Omental fat pad (tissue), 4 donors: ENCODE results near the gene MAPT. TPM values are rescaled to one million over a fixed set of nuclear protein-coding genes. Genes with fewer than 3 reads are reported as not detected.
"Not testable (repeated sequence)": the region's sequence is repeated elsewhere in the genome, so short reads cannot be mapped to it uniquely, and the experiment has no call there.

Experiments used
- ATAC-seq: fragments of 150-250 bp; one replicate; pipeline ENCODE4 v1.9.1; 2016; ENCODE audit warnings: mild to moderate bottlenecking, moderate library complexity; ENCODE audit not compliant: low FRiP score
- DNase-seq: peaks from one replicate; pipeline ENCODE4 v3.0.0-alpha.2; 2019; ENCODE audit warnings: low spot score
- total RNA-seq, 4 donors: library from RNA; depleted of rRNA; stranded (reverse); fragments of >200 nt; gene quantifications; one replicate each; pipeline ENCODE4 v1.1.0, GENCODE V29; 2016
- TF ChIP-seq, protein P1 (sequence below), 3 donors: fragments of 450-650 bp; IDR thresholded peaks; one replicate each; pipeline ENCODE4 v1.5.1; 2016 to 2017; ENCODE audit warnings: antibody characterized with exemption in 3 of 3, mild to moderate bottlenecking in 3 of 3, moderate library complexity in 2 of 3

MAPT gene
- total RNA-seq, 4 donors from 2014 or later, result 4.3 to 18.2 (median 6.4) TPM

GRCh38 chr17:45906237-45906636, 11.9 kb downstream of the MAPT start:
- TF ChIP-seq, protein P1, sequence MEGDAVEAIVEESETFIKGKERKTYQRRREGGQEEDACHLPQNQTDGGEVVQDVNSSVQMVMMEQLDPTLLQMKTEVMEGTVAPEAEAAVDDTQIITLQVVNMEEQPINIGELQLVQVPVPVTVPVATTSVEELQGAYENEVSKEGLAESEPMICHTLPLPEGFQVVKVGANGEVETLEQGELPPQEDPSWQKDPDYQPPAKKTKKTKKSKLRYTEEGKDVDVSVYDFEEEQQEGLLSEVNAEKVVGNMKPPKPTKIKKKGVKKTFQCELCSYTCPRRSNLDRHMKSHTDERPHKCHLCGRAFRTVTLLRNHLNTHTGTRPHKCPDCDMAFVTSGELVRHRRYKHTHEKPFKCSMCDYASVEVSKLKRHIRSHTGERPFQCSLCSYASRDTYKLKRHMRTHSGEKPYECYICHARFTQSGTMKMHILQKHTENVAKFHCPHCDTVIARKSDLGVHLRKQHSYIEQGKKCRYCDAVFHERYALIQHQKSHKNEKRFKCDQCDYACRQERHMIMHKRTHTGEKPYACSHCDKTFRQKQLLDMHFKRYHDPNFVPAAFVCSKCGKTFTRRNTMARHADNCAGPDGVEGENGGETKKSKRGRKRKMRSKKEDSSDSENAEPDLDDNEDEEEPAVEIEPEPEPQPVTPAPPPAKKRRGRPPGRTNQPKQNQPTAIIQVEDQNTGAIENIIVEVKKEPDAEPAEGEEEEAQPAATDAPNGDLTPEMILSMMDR (IDR thresholded peaks at IDR 0.05), result no peak
- no peak for DNase-seq
- ATAC-seq, result no peak

- DNase-seq (no peak), ATAC-seq (no peak)
- TF ChIP-seq, protein P1 (IDR thresholded peaks at IDR 0.05), result no peak
Observed at GRCh38 chr17:45906927-45907622, 12.7 kb downstream of the MAPT start.

DNA sequence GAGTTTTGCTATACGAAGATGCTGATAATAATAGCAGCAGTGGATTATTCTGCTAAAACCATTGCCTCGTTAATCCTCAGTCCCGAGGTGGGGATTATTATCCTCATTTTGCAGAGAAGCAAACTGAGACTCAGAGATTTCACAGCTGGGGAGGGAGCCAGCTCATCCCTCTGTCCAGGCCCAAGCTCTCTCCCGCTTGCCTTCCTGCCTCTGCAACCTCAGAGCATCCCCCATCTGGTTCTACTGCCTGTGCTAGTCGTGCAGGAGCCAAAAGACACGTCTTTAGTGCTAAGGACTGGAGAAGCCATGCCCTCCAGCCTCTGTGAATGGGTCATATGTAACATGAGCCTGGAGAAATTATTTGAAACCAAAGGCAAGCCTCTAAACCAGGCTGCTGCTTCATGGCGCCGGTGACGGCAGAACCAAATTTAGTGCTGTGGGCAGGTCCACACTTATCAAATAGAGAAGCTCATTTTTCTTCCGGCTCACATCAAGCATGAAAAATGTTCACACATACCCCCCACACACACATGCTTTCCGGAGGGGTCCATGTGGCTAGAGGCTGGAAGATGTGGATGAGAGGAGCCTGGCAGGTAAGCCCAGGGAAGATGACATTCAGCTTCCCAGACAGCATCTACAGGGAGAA, 13.5 kb downstream of the MAPT start:
- TF ChIP-seq, protein P1 (IDR thresholded peaks at IDR 0.05), result no peak
- no peak for ATAC-seq
- no peak for DNase-seq

GRCh38 chr17:45908460-45908859, 14.1 kb downstream of the MAPT start:
- ATAC-seq, result no peak
- TF ChIP-seq, protein P1 (IDR thresholded peaks at IDR 0.05), result no peak
- DNase-seq, result no peak

- ATAC-seq (no peak), DNase-seq (no peak)
- TF ChIP-seq, protein P1 (IDR thresholded peaks at IDR 0.05), result no peak
Observed at GRCh38 chr17:45908935-45909334, 14.6 kb downstream of the MAPT start.

DNA sequence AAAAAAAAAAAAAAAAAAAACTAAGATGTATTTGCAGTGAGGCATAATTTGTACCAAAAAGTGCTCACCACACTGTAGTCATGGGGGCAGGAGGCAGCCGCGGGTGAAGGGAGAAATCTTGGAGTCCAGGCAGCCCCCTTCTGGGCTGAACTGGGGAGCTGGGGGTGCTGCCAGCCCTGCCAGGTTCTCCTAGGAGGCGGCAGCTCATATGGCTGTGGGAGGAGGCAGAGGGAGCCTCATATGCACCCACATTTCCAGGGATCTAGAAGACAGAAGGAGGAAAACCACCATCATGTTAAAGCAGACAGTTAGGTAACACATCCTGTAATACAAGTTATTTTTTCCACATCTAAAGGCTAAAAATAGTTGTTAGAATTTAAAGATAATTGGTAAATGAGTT, 16.3 kb downstream of the MAPT start:
- DNase-seq (no peak), ATAC-seq (no peak)
- TF ChIP-seq, protein P1 (IDR thresholded peaks at IDR 0.05), result no peak

GRCh38 chr17:45912319-45912718, 18.0 kb downstream of the MAPT start:
- no peak for DNase-seq
- ATAC-seq, result no peak
- TF ChIP-seq, protein P1 (IDR thresholded peaks at IDR 0.05), result no peak

DNA sequence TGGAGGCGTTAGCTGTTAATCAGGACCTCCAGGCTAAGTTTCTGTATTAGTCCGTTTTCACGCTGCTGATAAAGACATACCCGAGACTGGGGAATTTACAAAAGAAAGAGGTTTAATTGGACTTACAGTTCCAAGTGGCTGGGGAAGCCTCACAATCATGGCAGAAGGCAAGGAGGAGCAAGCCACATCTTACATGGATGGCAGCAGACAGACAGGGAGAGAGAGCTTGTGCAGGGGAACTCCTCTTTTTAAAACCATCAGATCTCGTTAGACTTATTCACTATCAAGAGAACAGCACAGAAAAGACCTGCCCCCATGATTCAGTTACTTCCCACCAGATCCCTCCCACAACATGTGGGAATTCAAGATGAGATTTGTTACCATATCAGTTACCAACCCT, 18.7 kb downstream of the MAPT start:
- not testable (repeated sequence) for DNase-seq, ATAC-seq
